DND-41 (cell line): ENCODE data around the gene OMP.
A peak's percentile ranks its signal among the peaks of the same experiment; 100 is the strongest.
"Not testable (repeated sequence)": the region's sequence is repeated elsewhere in the genome, so short reads cannot be mapped to it uniquely, and the experiment has no call there.

Source experiments
- ATAC-seq: fragments of 200-7000 bp; cut with Tn5 transposase; 3 replicates; pipeline ENCODE4 v1.9.1; 2021; ENCODE audit warnings: low read depth; ENCODE audit not compliant: insufficient read depth
- DNase-seq: peaks from one replicate; pipeline ENCODE4 v3.0.0-alpha.2; 2020
- H2AFZ ChIP-seq: 2 replicates; pipeline ENCODE4 v1.6.0; 2012; ENCODE audit warnings: low read depth, low read length
- H3K27ac ChIP-seq: 2 replicates; pipeline ENCODE4 v1.5.1; 2012; ENCODE audit warnings: low read length, inconsistent platforms
- H3K27me3 ChIP-seq: fragments of 200-600 bp; sonication (generic); 2 replicates; pipeline ENCODE4 v1.6.0; 2012; ENCODE audit warnings: low read length, mild to moderate bottlenecking, inconsistent platforms; ENCODE audit not compliant: insufficient read depth, poor library complexity
- H3K36me3 ChIP-seq: 2 replicates; pipeline ENCODE4 v1.5.1; 2012; ENCODE audit warnings: low read length, inconsistent platforms; ENCODE audit not compliant: insufficient read depth
- H3K4me1 ChIP-seq: 2 replicates; pipeline ENCODE4 v1.5.1; 2012; ENCODE audit warnings: mild to moderate bottlenecking, low read length; ENCODE audit not compliant: insufficient read depth
- H3K4me2 ChIP-seq: 2 replicates; pipeline ENCODE4 v1.6.0; 2012; ENCODE audit warnings: mild to moderate bottlenecking, moderate library complexity, low read length, inconsistent platforms; ENCODE audit not compliant: insufficient read depth
- H3K4me3 ChIP-seq, 2 experiments: fragments of 200-600 bp in 1 of 2; shearing (Covaris generic) in 1 of 2; 2 replicates each; pipeline ENCODE4 v1.5.1; 2012 to 2016; ENCODE audit warnings: inconsistent platforms in 2 of 2, low read length in 2 of 2, mild to moderate bottlenecking in 2 of 2, low read depth in 1 of 2, moderate library complexity in 1 of 2
- H3K79me2 ChIP-seq: 2 replicates; pipeline ENCODE4 v1.6.0; 2012; ENCODE audit warnings: low read length, inconsistent platforms; ENCODE audit not compliant: insufficient read depth
- H3K9ac ChIP-seq: 2 replicates; pipeline ENCODE4 v1.6.0; 2012; ENCODE audit warnings: low read depth, mild to moderate bottlenecking, inconsistent platforms, low read length, moderate library complexity
- H3K9me3 ChIP-seq: 2 replicates; pipeline ENCODE4 v1.5.1; 2012; ENCODE audit warnings: low read length, moderate library complexity, mild to moderate bottlenecking, inconsistent platforms; ENCODE audit not compliant: insufficient read depth, severe bottlenecking
- H4K20me1 ChIP-seq: 2 replicates; pipeline ENCODE4 v1.6.0; 2012; ENCODE audit warnings: low read length; ENCODE audit not compliant: insufficient read depth
- EZH2 ChIP-seq: IDR thresholded peaks from 3 replicates; pipeline ENCODE4 v1.6.1; 2012; ENCODE audit warnings: borderline replicate concordance, low read depth, mild to moderate bottlenecking, moderate library complexity, low read length, inconsistent platforms; ENCODE audit not compliant: severe bottlenecking
- TF ChIP-seq, protein P1 (sequence below): IDR thresholded peaks from 2 replicates; pipeline ENCODE4 v1.5.1; 2012; ENCODE audit warnings: borderline replicate concordance, low read length, moderate library complexity, mild to moderate bottlenecking; ENCODE audit not compliant: poor library complexity, severe bottlenecking; ENCODE audit errors: extremely low read depth

The OMP gene

DNA sequence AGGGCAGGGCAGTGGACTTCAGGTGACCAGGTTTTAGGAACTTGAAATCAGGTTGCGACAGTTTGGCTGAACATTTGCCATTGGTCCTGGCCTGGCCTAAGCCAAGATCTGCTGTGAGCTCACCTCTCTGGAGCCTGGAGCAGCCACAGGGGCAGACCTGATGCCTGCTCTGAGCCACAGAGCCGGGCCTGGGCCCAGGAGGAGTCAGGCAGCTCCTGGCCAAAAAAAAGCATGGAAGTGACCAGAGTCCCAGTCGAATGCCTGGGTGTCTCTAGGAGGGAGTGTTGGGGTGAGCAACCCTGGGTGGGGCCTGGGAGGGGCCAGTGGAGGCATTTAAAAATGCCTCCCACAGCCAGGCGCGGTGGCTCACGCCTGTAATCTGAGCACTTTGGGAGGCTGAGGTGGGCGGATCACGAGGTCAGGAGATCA, 6.0 kb upstream of the OMP start:
- ATAC-seq, result no peak
- no peaks in the 10 kb centered on the region for H3K4me1 ChIP-seq
- no peak overlapping the region for H3K27ac ChIP-seq
- no peak for DNase-seq
- no peaks in the 10 kb centered on the region for H3K27me3 ChIP-seq
- TF ChIP-seq, protein P1, sequence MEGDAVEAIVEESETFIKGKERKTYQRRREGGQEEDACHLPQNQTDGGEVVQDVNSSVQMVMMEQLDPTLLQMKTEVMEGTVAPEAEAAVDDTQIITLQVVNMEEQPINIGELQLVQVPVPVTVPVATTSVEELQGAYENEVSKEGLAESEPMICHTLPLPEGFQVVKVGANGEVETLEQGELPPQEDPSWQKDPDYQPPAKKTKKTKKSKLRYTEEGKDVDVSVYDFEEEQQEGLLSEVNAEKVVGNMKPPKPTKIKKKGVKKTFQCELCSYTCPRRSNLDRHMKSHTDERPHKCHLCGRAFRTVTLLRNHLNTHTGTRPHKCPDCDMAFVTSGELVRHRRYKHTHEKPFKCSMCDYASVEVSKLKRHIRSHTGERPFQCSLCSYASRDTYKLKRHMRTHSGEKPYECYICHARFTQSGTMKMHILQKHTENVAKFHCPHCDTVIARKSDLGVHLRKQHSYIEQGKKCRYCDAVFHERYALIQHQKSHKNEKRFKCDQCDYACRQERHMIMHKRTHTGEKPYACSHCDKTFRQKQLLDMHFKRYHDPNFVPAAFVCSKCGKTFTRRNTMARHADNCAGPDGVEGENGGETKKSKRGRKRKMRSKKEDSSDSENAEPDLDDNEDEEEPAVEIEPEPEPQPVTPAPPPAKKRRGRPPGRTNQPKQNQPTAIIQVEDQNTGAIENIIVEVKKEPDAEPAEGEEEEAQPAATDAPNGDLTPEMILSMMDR, result no peak
- no peaks in the 10 kb centered on the region for H3K36me3 ChIP-seq
- no peak overlapping the region for H3K4me3 ChIP-seq
- H3K9me3 ChIP-seq, result no peaks in the 10 kb centered on the region
- H3K4me2 ChIP-seq, result no peak overlapping the region
- H4K20me1 ChIP-seq, result no peaks in the 10 kb centered on the region
- no peak overlapping the region for H3K9ac ChIP-seq
- no peak overlapping the region for H2AFZ ChIP-seq
- no peaks in the 10 kb centered on the region for H3K79me2 ChIP-seq

DNA sequence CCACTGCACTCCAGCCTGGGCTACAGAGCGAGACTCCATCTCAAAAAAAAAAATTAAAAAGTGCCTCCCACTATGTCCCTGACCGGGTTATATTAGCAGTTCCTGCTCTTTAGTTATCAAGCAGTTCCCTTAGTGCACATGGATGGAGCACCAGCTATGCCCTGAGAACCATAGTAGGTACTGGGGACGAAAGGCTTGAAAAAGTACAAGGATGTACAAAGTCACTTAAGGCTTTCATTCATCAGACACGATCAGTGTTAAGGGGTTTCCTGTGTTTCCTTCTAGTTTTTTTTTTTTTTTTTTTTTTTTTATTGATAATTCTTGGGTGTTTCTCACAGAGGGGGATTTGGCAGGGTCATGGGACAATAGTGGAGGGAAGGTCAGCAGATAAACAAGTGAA, 5.5 kb upstream of the OMP start:
- H3K27ac ChIP-seq, H3K4me3 ChIP-seq, H3K27me3 ChIP-seq, H3K79me2 ChIP-seq, H3K4me1 ChIP-seq, H3K36me3 ChIP-seq, H2AFZ ChIP-seq, ATAC-seq, H4K20me1 ChIP-seq, H3K9ac ChIP-seq, H3K9me3 ChIP-seq, H3K4me2 ChIP-seq, DNase-seq: not testable (repeated sequence)

DNA sequence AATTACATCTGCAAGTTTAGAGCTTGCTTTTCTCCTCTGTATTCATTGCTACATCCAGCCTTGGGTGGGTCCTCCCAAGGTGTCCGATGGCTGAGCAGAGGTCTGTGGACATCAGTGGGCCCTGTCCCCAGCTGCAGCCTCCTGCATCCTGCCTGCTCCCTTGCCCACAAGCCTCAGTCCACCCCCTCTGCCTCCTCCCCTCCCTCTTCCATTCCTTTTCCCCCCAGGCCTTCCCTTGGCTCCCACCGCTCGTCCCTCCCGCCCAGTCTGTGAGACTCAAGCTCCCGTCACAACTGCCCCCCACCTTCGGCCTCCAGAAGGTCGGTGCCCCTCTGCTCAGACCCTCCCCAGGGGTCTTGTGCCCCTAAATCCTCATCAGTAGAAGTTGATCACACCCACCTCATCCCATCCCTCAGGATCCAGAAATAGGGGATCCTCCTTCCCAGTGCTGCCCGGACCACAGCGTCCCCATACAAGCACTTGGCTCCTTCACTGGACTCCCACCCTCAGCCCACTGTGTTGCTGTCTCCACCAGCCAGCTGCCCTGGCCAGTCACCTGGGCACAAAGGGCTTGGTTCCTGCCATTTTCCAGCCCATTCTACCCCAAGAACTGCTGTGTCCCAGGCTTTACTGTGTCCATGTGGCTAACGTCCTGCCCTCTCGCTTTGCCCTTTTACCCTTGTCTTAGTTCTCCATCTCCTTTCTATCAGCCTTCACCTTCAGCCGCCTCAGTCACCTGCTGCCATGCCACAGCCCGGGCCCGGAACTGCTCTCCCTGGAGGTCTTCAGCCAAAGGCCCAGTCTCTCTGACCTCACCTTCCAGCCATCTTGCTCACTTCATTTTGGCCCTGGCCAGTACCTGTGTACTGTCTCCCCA, 2.2 kb upstream of the OMP start:
- Histone ChIP-seq H3K4me2 (no peak overlapping the region), H3K36me3 (no peaks in the 10 kb centered on the region), H2AFZ (no peak overlapping the region), H3K4me3 (no peak overlapping the region), H3K27me3 (no peaks in the 10 kb centered on the region), H3K9ac (no peak overlapping the region), H3K4me1 (no peaks in the 10 kb centered on the region), H3K79me2 (no peaks in the 10 kb centered on the region), H3K27ac (no peak overlapping the region), H3K9me3 (no peaks in the 10 kb centered on the region), H4K20me1 (no peaks in the 10 kb centered on the region)
- ATAC-seq, result no peak
- TF ChIP-seq EZH2, result no peak
- TF ChIP-seq, protein P1, result no peak
- no peak for DNase-seq

GRCh38 chr11:77101043-77101537, 1.6 kb upstream of the OMP start:
- Histone ChIP-seq H3K4me1 (no peaks in the 10 kb centered on the region), H3K79me2 (no peaks in the 10 kb centered on the region), H3K36me3 (no peaks in the 10 kb centered on the region), H2AFZ (no peak overlapping the region), H3K4me2 (no peak overlapping the region), H3K9ac (no peak overlapping the region), H3K27ac (no peak overlapping the region), H3K9me3 (no peaks in the 10 kb centered on the region), H4K20me1 (no peaks in the 10 kb centered on the region), H3K4me3 (no peak overlapping the region), H3K27me3 (no peaks in the 10 kb centered on the region)
- no peak for TF ChIP-seq EZH2
- TF ChIP-seq, protein P1, result peak; percentile 68
- DNase-seq (no peak), ATAC-seq (peak; percentile 42; the same call in 2 of the 3 replicates)
